Spleen (tissue), 7 donors: ENCODE results near the gene KIAA1549.

Experiments
- POLR2AphosphoS5 ChIP-seq, 3 donors: sonication (generic); formaldehyde crosslinking; IDR thresholded peaks; one replicate each; pipeline ENCODE4 v1.5.1; 2017; ENCODE audit warnings: antibody characterized with exemption in 3 of 3
- TF ChIP-seq, protein P1 (sequence below), 11 experiments: fragments of 200-600 bp in 7 of 11; fragments of 450-650 bp in 4 of 11; sonication (generic) in 4 of 11; IDR thresholded peaks in 8 of 11; conservative IDR thresholded peaks in 3 of 11; 1 replicate in 7 of 11; 2 replicates in 4 of 11; pipeline versions ENCODE4 v1.4.0 to v1.8.0; 2016 to 2021; ENCODE audit warnings: antibody characterized with exemption in 11 of 11, inconsistent platforms in 4 of 11, mild to moderate bottlenecking in 1 of 11
- donor health status: DM: no; HTN: no; CAD: no; lungs with moderate emphysema.
- donor health status: DM: no; HTN: no; CAD: no.
- donor health status: DM: no; HTN: no; CAD: no.

DNA sequence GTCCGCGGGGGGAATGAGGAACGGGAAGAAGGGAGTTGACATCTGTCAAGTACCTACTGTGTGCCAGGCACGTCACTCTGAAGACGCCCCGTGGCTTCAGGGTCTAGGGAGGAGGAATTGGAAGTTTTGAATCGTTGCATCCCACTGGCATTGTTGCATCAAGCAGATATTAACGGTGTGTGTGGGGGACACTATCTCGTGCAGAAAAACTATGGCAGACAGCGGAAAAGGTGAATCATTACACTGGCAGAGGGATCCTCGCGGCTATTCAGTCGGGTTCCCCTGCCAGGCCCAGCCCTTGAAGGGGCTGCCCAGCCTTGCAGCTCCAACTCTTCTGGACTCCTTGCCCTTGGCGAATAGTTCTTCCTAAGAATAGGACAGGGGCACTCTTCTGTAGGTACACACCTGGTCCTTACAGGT lies 1.0 kb upstream of the KIAA1549 start:
- TF ChIP-seq, protein P1, sequence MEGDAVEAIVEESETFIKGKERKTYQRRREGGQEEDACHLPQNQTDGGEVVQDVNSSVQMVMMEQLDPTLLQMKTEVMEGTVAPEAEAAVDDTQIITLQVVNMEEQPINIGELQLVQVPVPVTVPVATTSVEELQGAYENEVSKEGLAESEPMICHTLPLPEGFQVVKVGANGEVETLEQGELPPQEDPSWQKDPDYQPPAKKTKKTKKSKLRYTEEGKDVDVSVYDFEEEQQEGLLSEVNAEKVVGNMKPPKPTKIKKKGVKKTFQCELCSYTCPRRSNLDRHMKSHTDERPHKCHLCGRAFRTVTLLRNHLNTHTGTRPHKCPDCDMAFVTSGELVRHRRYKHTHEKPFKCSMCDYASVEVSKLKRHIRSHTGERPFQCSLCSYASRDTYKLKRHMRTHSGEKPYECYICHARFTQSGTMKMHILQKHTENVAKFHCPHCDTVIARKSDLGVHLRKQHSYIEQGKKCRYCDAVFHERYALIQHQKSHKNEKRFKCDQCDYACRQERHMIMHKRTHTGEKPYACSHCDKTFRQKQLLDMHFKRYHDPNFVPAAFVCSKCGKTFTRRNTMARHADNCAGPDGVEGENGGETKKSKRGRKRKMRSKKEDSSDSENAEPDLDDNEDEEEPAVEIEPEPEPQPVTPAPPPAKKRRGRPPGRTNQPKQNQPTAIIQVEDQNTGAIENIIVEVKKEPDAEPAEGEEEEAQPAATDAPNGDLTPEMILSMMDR (IDR thresholded peaks at IDR 0.05 in 8 of 11, conservative IDR thresholded peaks at IDR 0.05 in 3 of 11) = peak in 1 of 11 experiments; percentile 3
- TF ChIP-seq POLR2AphosphoS5 (IDR thresholded peaks at IDR 0.05) = no peak
